Fibroblast of lung (primary cell): Measurements from ENCODE around the gene CADPS.

ENCODE experiments used
- CTCF ChIP-seq, 2 donors: IDR thresholded peaks in 1 of 2; conservative IDR thresholded peaks in 1 of 2; 1 replicate in 1 of 2; 2 replicates in 1 of 2; pipeline ENCODE4 v1.5.1; 2011 to 2012; ENCODE audit warnings: low read length in 2 of 2, control low read depth in 1 of 2, inconsistent platforms in 1 of 2, low read depth in 1 of 2, mild to moderate bottlenecking in 1 of 2
- EZH2 ChIP-seq: IDR thresholded peaks from 2 replicates; pipeline ENCODE4 v1.5.1; 2012; ENCODE audit warnings: low read length, control low read depth, mild to moderate bottlenecking; ENCODE audit errors: missing control alignments

DNA sequence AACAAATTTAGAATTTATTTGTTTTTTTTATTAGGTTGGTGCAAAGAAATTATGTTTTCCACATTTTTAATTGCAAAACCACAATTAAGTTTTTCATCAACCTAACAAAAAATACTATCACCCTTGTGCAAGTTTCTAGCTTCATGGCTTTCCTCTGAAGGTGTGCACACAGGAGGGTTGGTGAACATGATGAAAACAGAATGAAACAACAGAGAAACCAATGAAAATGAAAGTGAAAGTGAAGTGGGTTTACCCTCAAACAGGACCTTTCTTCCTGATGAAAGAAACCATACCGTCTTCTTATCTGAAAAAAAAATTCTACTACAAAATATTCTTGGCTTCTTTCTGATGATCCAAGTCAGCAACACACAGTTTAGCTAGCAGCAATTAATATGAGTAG is 429.9 kb downstream of the CADPS start:
- TF ChIP-seq CTCF (conservative IDR thresholded peaks at IDR 0.05 in 1 of 2, IDR thresholded peaks at IDR 0.05 in 1 of 2; ENCODE audit: low read depth in 1 of 2, low read length in 2 of 2) (no peak), EZH2 (no peak)
